Measurements from ENCODE around the gene CFTR.

DNA sequence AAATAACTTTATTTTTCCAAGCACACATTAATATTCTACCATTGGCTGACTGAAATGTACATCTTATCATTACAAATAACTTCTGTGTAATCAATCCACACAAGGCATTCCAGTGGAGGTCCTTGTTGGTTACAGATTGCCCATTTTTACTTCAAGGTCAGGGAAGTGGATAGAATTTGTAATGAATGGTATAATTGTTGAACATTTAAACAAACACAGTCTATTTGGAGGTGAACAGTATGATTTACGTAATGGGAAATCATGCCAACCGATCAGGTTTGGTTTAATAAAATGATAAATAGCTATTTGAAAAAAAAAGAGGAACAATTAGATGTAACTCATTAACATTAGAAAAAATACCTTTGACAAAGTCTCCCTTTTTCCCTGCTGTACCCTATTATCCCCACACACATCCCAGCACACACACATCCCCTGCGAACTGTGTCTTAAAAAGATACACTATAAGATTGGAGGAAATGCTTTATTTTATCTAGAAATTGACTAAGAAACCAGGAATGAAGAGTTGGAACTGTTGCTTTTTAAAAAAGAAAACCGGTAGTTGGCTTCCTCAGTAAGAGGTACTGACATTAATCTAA, 33.5 kb upstream of the CFTR start:
- TF ChIP-seq, protein P1, sequence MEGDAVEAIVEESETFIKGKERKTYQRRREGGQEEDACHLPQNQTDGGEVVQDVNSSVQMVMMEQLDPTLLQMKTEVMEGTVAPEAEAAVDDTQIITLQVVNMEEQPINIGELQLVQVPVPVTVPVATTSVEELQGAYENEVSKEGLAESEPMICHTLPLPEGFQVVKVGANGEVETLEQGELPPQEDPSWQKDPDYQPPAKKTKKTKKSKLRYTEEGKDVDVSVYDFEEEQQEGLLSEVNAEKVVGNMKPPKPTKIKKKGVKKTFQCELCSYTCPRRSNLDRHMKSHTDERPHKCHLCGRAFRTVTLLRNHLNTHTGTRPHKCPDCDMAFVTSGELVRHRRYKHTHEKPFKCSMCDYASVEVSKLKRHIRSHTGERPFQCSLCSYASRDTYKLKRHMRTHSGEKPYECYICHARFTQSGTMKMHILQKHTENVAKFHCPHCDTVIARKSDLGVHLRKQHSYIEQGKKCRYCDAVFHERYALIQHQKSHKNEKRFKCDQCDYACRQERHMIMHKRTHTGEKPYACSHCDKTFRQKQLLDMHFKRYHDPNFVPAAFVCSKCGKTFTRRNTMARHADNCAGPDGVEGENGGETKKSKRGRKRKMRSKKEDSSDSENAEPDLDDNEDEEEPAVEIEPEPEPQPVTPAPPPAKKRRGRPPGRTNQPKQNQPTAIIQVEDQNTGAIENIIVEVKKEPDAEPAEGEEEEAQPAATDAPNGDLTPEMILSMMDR (tag by site-specific recombination; IDR thresholded peaks at IDR 0.05), result no peak
- TF ChIP-seq ZNF155 (tag by site-specific recombination; IDR thresholded peaks at IDR 0.05), result no peak
- no peak for TF ChIP-seq ZNF560 (tag by site-specific recombination; IDR thresholded peaks at IDR 0.05; ENCODE audit: borderline replicate concordance)
- TF ChIP-seq ZNF473 (tag by site-specific recombination; IDR thresholded peaks at IDR 0.05), result no peak
- no peak for TF ChIP-seq ZFP37 (tag by site-specific recombination; IDR thresholded peaks at IDR 0.05)
- TF ChIP-seq ZNF548 (tag by site-specific recombination; IDR thresholded peaks at IDR 0.05), result no peak
- no peak for TF ChIP-seq ZNF10 (tag by site-specific recombination; IDR thresholded peaks at IDR 0.05)
- TF ChIP-seq, protein P2, sequence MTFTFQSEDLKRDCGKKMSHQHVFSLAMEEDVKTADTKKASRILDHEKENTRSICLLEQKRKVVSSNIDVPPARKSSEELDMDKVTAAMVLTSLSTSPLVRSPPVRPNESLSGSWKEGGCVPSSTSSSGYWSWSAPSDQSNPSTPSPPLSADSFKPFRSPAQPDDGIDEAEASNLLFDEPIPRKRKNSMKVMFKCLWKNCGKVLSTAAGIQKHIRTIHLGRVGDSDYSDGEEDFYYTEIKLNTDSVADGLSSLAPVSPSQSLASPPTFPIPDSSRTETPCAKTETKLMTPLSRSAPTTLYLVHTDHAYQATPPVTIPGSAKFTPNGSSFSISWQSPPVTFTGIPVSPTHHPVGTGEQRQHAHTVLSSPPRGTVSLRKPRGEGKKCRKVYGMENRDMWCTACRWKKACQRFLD (tag by site-specific recombination; IDR thresholded peaks at IDR 0.05), result no peak
- no peak for TF ChIP-seq ZNF530 (tag by site-specific recombination; IDR thresholded peaks at IDR 0.05; ENCODE audit: low read depth)
- no peak for TF ChIP-seq ZFP41 (tag by site-specific recombination; IDR thresholded peaks at IDR 0.05; ENCODE audit: borderline replicate concordance)
- no peak for TF ChIP-seq ZNF324 (tag by site-specific recombination; IDR thresholded peaks at IDR 0.05)
